Urinary bladder (tissue), 4 donors: Measurements from ENCODE around the gene RASD1. TPM values are rescaled to one million over a fixed set of nuclear protein-coding genes. Genes with fewer than 3 reads are reported as not detected.

Experiments
- DNase-seq: peaks from one replicate; pipeline ENCODE4 v3.0.0-alpha.2; 2015; ENCODE audit errors: extremely low spot score
- H3K27ac ChIP-seq: one replicate; pipeline ENCODE4 v1.5.1; 2013; ENCODE audit warnings: low read depth, mild to moderate bottlenecking, moderate library complexity
- H3K36me3 ChIP-seq: one replicate; pipeline ENCODE4 v1.6.1; 2013; ENCODE audit warnings: mild to moderate bottlenecking, moderate library complexity; ENCODE audit not compliant: insufficient read depth
- H3K4me1 ChIP-seq: one replicate; pipeline ENCODE4 v1.6.1; 2013; ENCODE audit warnings: mild to moderate bottlenecking, moderate library complexity; ENCODE audit not compliant: insufficient read depth
- H3K4me3 ChIP-seq: one replicate; pipeline ENCODE4 v1.5.1; 2013; ENCODE audit warnings: low read depth, low read length
- WGBS: extraction: QIAGEN DNeasy Blood & Tissue Kit; methylation state at CpG from one replicate; pipeline ENCODE4 v1.1.7; 2013; 5-methylcytosine and 5-hydroxymethylcytosine counted together
- polyA plus RNA-seq: library from polyadenylated mRNA; stranded (reverse); fragments of 200-250 nt; gene quantifications from one replicate; pipeline ENCODE4 v1.2.3, GENCODE V29; 2013
- total RNA-seq: library from RNA; depleted of rRNA; stranded (reverse); fragments of >200 nt; gene quantifications from one replicate; pipeline ENCODE4 v1.2.3, GENCODE V29; 2014
- donor health status: healthy with polysubstance abuse.
- donor health status: healthy.

Gene RASD1
- total and polyA plus RNA-seq, 2 donors: 2.6 to 12.5 TPM

- DNase-seq: no peak
- H3K36me3 ChIP-seq: no peaks in the 10 kb centered on the region
- no peak overlapping the region for H3K4me3 ChIP-seq
- H3K4me1 ChIP-seq: no peaks in the 10 kb centered on the region
- 94% methylated on average over 10 of the region's 10 CpGs for WGBS
- H3K27ac ChIP-seq: no peak overlapping the region
These were observed 23.7 kb upstream of the RASD1 start for GRCh38 chr17:17519886-17520285.

- H3K27ac ChIP-seq: no peak overlapping the region
- WGBS: 66% methylated on average over 5 of the region's 5 CpGs
- H3K36me3 ChIP-seq: no peaks in the 10 kb centered on the region
- DNase-seq: no peak
- H3K4me1 ChIP-seq: no peaks in the 10 kb centered on the region
- H3K4me3 ChIP-seq: no peak overlapping the region
These were observed 22.8 kb upstream of the RASD1 start for GRCh38 chr17:17518951-17519350.

GRCh38 chr17:17518014-17518413 is 21.8 kb upstream of the RASD1 start:
- Histone ChIP-seq H3K4me3 (no peak overlapping the region), H3K27ac (no peak overlapping the region), H3K36me3 (no peaks in the 10 kb centered on the region), H3K4me1 (no peaks in the 10 kb centered on the region)
- no peak for DNase-seq
- 84% methylated on average over 15 of the region's 15 CpGs for WGBS

GRCh38 chr17:17516941-17517720 is 20.9 kb upstream of the RASD1 start:
- no peak for DNase-seq
- WGBS: 95% methylated on average over 14 of the region's 14 CpGs
- H3K36me3 ChIP-seq: no peaks in the 10 kb centered on the region
- no peaks in the 10 kb centered on the region for H3K4me1 ChIP-seq
- no peak overlapping the region for H3K27ac ChIP-seq
- no peak overlapping the region for H3K4me3 ChIP-seq

GRCh38 chr17:17515934-17516930 is 20.0 kb upstream of the RASD1 start:
- 86% methylated on average over 21 of the region's 21 CpGs for WGBS
- DNase-seq: no peak
- Histone ChIP-seq H3K4me1 (no peaks in the 10 kb centered on the region), H3K36me3 (no peaks in the 10 kb centered on the region), H3K27ac (no peak overlapping the region), H3K4me3 (no peak overlapping the region)

- no peak overlapping the region for H3K27ac ChIP-seq
- WGBS: 89% methylated on average over 21 of the region's 21 CpGs
- no peak for DNase-seq
These were observed 19.1 kb upstream of the RASD1 start for GRCh38 chr17:17514993-17515933.

GRCh38 chr17:17514361-17514992 is 18.3 kb upstream of the RASD1 start:
- Histone ChIP-seq H3K4me1 (no peaks in the 10 kb centered on the region), H3K4me3 (no peak overlapping the region), H3K27ac (no peak overlapping the region), H3K36me3 (no peaks in the 10 kb centered on the region)
- no peak for DNase-seq
- 93% methylated on average over 16 of the region's 16 CpGs for WGBS

More at GRCh38 chr17:17514993-17515933, 19.1 kb upstream of the RASD1 start:
- Histone ChIP-seq H3K4me1 (no peaks in the 10 kb centered on the region), H3K36me3 (no peaks in the 10 kb centered on the region), H3K4me3 (no peak overlapping the region)

- no peak for DNase-seq
- 95% methylated on average over 7 of the region's 7 CpGs for WGBS
These were observed 17.4 kb upstream of the RASD1 start for GRCh38 chr17:17513626-17514025.

GRCh38 chr17:17512866-17513265 is 16.7 kb upstream of the RASD1 start:
- Histone ChIP-seq H3K27ac (no peak overlapping the region), H3K36me3 (no peaks in the 10 kb centered on the region), H3K4me1 (no peaks in the 10 kb centered on the region), H3K4me3 (no peak overlapping the region)
- DNase-seq: no peak
- 95% methylated on average over 5 of the region's 5 CpGs for WGBS

More at GRCh38 chr17:17513626-17514025, 17.4 kb upstream of the RASD1 start:
- Histone ChIP-seq H3K4me3 (no peak overlapping the region), H3K36me3 (no peaks in the 10 kb centered on the region), H3K4me1 (no peaks in the 10 kb centered on the region), H3K27ac (no peak overlapping the region)

- 84% methylated on average over 29 of the region's 29 CpGs for WGBS
- H3K4me3 ChIP-seq: no peak overlapping the region
- H3K4me1 ChIP-seq: no peaks in the 10 kb centered on the region
- H3K36me3 ChIP-seq: no peaks in the 10 kb centered on the region
- no peak overlapping the region for H3K27ac ChIP-seq
- no peak for DNase-seq
These were observed 16.0 kb upstream of the RASD1 start for GRCh38 chr17:17511881-17512858.

- Histone ChIP-seq H3K4me1 (no peaks in the 10 kb centered on the region), H3K36me3 (no peaks in the 10 kb centered on the region), H3K27ac (no peak overlapping the region), H3K4me3 (no peak overlapping the region)
- WGBS: 84% methylated on average over 12 of the region's 12 CpGs
- DNase-seq: no peak
These were observed 15.1 kb upstream of the RASD1 start for GRCh38 chr17:17511293-17511741.
